HT1080 (cell line): ENCODE data around the gene RUSC1. TPM values are rescaled to one million over a fixed set of nuclear protein-coding genes. Genes with fewer than 3 reads are reported as not detected.
"Not testable (repeated sequence)": the region's sequence is repeated elsewhere in the genome, so short reads cannot be mapped to it uniquely, and the experiment has no call there.

Source experiments
- DNase-seq: peaks from one replicate; pipeline ENCODE4 v3.0.0-alpha.2; 2015; ENCODE audit warnings: low read depth
- total RNA-seq: library from RNA; depleted of rRNA; stranded (reverse); fragments of >200 nt; shearing (Covaris generic); gene quantifications from 2 replicates; pipeline ENCODE4 v1.2.3, GENCODE V29; 2014

The RUSC1 gene
- total RNA-seq, 1 experiment from 2014 or later: 46.7 TPM

DNA sequence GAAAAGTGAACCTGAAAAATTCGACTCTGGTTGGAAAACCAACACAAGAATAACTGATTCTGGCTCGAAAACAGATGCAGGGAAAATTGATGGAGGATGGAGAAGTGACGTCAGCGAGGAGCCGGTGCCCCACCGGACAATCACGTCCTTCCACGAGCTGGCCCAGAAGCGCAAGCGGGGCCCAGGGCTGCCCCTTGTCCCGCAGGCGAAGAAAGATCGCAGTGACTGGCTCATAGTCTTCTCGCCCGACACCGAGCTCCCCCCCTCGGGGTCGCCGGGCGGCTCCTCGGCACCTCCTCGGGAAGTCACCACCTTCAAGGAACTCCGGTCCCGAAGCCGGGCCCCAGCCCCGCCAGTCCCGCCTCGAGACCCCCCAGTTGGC, 1.9 kb downstream of the RUSC1 start:
- DNase-seq: no peak

DNA sequence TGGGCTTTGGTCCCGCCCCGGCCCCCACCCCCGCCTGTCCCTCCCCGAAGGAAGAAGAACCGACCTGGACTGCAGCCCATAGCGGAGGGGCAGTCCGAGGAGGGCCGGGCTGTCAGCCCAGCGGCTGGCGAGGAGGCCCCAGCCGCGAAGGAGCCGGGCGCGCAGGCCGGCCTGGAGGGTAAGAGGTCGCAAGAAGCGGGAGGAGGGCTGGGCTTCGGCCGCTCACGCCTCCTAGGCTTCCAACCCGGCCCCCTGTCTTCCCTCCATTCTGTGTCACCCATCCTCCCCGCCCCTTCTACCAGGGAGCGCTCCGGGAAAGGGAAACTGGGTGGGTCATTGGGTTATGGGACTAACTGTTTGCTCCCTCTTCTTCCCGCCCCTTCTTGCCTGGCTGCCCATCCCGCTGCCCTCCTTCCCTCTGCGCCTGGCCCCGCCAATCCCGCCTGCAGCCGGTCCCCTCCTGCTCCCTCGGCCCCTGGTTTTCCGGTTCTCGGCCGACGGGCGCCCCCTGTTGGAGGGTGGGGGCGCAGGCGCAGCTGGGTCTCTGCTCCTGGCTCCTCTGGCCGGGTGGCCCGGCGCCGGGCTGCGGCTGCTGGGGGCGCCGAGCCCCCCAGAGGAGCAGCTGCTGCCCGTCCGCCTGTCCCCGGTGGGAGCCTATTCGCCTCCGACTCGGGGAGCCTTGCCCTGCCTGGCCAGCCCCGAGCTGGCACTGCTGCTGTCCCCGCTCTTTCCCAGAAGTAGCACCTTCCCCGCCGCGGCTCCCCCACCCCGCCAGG, 2.4 kb downstream of the RUSC1 start:
- DNase-seq: peak; percentile 96

DNA sequence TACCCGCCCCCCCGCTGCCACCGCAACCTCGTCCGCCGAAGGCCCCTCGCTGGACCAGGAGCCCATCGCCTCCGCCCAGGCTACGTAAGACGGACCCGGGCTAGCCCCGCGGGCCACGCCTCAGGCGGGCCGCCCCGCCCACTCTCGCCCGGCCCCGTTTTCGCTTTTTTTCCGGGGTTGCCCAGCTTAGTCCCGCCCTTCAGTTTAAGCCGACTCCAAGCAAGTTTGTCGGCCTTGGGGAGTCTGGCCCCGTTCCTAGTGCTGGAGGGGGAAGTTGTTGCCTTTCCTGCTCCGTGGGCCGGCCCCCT, 3.0 kb downstream of the RUSC1 start:
- peak; percentile 90 for DNase-seq

DNA sequence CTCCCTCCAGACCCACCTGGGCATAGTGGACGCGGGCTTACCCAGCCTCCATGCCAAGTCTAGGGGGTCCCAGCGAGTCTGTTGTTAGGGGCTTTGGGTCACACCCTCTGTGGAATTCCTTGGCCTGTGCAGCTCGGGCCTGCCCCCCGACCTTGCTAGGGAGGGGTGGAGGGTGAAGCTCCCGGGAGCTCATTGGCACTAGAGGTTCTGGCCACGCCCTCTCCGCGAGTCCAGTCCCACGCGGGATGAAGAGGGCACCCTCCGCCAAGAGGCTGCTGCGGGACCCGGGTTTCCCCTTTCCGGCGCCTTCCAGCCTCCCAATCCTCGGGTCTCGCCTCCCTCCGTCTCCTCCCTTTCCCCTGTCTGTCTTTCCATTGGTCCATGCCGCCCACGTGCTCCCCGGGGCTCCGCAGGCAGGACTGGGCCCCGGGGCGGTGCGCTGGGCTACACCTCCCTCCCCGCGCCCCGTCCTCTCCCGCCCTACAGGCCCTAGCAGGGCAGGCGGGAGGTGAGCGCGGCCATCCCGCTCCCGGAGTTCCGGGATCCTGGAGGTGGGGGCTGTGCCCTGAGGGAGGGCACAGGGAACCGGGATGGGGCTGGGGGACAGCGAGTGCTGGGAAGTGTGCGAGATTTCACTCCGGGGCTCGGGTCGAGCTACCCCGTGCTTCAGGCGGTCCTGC, 3.5 kb downstream of the RUSC1 start:
- peak; percentile 97 for DNase-seq

DNA sequence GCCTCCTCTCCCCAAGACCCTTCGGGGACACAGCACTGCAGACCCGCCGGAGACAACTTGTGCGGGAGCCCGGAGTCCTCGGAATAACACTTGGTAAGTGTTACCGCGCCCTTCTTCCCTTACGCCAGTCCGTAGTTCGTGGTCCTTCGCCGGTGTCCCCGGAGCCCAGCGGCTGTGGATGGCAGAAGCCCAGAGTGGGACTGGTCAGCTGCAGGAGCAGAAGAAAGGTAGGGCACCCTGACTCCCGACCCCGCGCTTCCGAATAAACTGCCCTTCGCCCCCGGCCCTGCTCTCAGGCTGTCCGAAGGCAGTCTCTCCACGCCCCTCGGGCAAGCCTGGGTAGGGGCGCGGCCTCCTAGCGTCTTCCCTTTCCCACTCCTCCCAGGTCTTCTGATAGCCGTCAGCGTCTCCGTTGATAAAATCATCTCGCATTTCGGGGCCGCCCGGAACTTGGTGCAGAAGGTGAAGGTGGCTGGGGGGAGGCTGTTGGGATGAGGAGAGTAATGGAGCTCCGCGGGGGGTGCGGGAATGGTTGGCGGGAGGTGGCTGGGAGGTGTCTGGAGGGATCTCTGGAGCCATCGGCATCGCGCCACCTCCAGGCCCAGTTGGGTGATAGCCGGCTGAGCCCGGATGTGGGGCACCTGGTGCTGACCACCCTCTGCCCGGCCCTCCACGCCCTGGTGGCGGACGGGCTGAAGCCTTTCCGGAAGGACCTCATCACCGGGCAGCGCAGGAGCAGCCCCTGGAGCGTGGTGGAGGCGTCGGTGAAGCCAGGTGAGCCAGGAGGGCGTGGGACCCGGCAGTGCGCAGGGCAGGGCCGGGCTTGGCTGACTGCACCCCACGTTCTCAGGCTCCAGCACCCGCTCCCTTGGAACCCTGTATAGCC, 4.3 kb downstream of the RUSC1 start:
- DNase-seq: peak; percentile 68

DNA sequence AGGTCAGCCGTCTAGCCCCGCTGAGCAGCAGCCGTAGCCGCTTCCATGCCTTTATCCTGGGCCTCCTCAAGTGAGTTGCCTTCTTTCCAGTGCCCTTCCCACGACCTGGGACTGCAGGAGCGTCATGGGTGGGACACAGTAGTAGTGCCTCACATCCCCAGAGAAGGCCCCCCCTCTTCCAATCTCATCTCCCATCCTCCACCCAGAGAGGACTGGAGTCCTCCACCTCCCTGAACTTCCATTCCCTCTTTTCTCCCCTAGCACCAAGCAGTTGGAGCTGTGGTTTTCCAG, 4.9 kb downstream of the RUSC1 start:
- no peak for DNase-seq

DNA sequence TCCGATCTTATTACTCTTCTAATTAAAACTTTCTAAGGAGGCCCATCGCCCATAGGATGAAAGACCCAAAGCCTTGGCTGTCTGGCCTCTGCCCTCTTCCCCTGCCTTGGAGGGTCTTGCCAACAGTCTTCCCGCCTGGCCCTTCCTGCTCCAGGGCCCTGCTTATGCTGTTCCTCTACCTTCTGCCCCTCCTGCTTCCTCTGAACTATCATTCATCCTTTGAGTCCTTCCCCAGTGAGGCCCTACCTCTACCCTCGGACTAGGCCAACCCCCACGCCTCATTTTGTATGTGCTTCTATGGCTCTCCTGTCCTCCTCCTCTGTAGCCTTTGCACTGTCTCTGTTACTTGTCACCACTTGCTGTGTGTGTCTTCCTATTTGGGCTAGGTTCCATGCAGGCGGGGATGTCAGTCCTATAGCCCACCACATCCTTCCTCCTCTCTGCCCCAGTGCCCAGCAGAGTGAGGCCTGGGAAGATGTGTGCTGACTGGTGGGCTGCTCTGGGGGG, 5.4 kb downstream of the RUSC1 start:
- no peak for DNase-seq

DNA sequence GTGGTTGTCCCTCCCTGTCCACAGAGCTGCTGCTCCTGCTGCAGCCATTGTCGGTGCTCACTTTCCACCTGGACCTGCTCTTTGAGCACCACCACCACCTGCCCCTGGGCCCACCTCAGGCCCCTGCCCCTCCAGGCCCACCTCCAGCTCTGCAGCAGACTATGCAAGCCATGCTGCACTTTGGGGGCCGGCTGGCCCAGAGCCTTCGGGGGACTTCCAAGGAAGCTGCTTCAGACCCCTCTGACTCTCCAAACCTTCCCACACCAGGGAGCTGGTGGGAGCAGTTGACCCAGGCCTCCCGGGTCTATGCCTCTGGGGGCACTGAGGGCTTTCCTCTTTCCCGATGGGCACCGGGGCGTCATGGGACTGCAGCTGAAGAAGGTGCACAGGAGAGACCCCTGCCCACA, 5.9 kb downstream of the RUSC1 start:
- DNase-seq: no peak

DNA sequence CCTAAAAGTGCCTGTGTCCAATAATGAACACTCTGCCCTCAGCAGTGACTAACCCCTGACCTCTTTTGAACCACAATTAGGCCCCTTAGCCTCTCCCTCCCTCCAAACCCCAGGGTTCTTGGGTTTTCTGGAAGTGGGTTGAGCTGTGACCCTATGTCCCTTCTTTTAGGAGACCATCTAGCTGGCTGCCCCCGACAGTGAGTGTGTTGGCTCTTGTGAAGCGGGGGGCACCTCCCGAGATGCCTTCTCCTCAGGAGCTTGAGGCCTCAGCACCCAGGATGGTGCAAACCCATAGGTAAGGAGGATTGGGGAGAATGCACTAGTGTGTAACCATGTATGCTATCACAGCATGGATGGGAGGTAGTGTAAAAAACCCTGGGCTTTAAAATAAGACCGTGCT, 7.3 kb downstream of the RUSC1 start:
- DNase-seq: no peak

DNA sequence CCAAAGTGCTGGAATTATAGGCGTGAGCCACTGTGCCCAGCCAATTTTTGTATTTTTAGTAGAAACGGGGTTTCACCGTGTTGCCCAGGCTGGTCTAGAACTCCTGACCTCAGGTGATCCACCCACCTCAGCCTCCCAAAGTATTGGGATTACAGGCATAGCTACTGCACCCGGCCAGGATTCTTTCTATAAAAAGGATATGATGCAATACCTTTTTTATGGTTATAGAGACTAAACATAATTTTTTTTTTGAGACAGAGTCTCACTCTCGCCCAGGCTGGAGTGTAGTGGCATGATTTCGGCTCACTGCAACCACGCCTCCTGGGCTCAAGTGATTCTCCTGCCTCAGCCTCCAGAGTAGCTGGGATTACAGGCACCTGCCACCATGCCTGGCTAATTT, 8.2 kb downstream of the RUSC1 start:
- DNase-seq: not testable (repeated sequence)

DNA sequence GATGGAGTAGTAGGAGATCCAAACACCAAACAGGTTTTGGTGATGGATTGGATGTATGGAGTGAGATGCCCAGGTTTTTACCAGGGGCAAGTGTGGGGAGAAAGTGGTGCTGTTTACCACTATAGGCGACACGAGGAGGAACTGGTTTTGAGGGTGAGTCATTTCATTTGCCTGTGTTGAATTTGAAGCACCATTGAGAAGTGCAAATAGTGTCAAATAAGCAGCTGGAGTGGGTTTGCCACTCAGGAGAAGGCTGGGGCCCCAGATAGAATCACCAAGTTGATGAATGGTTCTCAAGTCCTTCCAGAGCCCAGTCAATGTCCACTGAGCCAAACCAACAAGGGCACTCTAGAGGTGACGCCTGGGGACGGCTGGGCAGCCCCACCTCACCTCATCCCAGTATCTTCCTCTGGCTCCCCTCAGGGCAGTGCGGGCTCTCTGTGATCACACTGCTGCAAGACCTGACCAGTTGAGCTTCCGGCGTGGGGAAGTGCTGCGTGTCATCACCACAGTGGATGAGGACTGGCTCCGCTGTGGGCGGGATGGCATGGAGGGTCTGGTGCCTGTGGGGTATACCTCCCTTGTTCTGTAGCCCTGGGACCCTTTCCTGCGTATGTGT, 9.4 kb downstream of the RUSC1 start:
- no peak for DNase-seq

DNA sequence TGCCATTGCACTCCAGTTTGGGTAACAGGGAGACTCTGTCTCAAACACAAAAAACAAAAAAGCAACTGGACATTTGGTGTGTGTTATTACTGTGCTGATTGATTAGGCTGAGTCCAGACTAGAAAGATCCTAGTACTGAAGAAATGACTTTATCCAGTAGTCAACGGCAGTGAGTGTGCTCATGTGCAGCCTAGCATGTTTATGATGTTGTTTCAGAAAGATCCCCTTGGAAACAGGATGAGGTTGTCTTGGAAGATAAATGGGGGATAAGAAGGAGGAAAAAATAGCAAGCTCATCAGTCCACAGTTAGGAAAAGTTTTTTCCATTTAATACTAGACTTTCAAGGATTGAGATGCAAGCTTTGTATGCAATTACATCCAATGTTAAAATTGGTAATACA, 14.3 kb downstream of the RUSC1 start:
- DNase-seq: no peak

DNA sequence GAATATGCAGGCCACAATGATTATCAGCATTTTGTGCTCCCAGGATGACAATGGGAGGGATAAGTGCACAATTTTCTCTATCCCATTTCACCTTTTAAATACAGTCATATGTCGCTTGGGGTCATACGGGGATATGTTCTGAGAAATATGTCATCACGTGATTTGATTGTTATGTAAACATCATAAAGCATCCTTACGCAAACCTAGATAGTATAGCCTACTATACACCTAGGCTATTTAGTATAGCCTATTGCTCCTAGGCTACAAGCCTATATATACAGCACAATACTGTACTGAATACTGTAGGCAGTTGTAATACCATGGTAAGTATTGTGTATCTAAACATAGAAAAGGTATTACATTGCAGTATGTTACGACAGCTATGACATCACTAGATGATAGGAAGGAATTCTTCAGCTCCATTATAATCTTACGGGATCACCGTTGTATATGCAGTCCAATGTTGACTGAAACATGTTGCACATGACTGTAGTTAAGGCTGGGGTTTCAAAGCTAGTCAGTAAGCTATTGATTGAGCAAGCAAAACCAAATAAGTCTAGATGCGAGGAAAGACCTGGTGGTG, 18.9 kb downstream of the RUSC1 start:
- DNase-seq: no peak

DNA sequence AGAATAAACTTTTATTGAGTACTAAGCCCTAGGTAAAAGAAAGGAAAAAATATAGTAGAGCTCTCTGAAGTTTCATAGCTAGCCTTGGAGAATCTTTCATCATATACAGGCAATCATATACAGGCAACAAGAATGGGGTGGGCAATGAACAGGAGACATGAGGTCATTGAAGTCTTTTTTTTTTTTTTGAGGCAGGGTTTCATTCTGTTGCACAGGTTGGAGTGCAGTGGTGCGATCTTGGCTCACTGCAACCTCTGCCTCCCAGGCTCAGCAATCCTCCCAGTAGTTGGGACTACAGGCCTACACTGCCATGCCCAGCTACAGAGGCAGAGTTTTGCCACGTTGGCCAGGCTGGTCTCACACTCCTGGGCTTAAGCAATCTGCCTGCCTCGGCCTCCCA, 22.1 kb downstream of the RUSC1 start:
- DNase-seq: no peak

DNA sequence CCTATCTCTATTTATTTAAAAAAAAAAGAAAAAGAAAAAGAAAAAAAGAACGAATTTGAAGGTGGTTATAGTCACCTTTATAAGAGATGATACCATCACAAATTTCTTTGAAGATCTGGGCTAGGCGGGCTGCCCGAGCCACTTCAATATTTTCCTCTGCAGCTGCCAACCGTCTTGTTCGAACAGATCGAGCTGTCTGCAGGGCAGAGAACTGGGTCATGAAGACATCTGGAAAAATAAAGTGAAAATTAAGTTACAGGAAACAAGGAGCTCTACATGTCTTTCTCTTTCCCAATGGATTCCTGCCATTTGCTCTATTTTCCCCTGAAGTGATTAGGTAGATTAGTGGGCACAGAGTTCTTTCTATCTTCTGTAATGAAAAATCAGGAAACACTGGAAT, 31.9 kb downstream of the RUSC1 start:
- DNase-seq: no peak

DNA sequence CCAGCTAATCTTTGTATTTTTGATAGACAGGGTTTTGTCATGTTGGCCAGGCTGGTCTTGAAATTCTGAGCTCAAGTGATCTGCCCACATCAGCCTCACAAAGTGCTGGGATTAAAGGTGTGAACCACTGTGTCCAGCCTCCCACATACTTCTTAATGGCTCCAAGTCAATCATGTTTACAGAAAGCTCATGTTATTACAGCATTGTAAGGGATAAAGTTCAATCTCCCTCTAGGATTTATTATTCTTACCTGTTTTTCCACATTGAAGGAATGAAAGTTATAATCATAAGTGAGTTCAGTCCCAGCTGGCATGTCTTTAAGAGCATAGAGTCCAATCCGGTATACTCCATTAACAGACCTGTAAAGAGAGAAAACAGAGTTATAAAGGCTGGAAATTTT, 39.4 kb downstream of the RUSC1 start:
- no peak for DNase-seq

DNA sequence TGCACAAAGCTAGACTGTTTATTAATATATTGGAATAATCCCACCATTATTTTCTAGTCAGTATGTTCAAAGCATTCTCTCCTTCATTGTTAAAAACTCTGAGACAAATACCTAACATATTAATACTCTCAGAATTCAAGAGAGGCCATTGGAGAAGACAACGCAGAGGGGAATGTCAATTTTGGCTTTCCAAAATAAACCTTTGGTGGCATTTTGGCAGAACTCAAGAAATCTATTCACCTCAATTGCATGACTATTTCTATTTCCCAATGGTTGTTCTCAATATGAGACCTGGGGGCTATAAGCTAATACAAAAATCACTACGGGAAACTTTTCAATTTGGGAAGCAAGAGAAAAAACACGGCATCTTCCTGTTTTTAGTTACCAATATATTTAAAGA, 58.5 kb downstream of the RUSC1 start:
- DNase-seq: no peak

DNA sequence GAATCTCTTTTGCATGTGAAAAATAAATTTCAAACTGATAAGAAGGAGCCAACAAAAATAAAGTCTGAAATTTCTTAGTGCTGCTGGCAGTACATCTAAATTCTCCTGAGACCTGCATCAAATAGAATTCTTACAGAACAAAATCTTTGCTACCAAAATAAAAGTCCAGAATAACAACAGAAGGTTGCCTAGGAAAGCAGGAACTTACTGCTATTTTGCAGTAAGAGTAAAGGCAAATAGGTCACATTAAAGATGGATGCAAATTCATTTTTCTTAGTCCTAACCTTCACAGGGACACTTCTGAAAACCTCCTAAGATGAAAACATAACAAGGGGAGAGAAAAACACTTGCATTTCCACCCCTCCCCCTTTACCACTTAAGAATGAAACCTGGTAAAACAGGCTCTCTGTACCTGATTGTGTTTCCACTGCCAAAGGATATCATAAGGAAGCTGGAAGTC, 59.0 kb downstream of the RUSC1 start:
- no peak for DNase-seq
